HAP-1 (cell line): ENCODE measurements around the gene RFX2.
"Not testable (repeated sequence)": the region's sequence is repeated elsewhere in the genome, so short reads cannot be mapped to it uniquely, and the experiment has no call there.

Source experiments
- DNase-seq, 2 experiments: peaks; one replicate each; pipeline ENCODE4 v3.0.0-alpha.2; 2016 to 2020; ENCODE audit warnings: low spot score in 2 of 2
- H3K27me3 ChIP-seq: fragments of 250-450 bp; sonication (Bioruptor Pico); 2 replicates; pipeline ENCODE4 v1.5.1; 2020; ENCODE audit warnings: low read depth, mild to moderate bottlenecking, moderate library complexity
- H3K36me3 ChIP-seq: fragments of 250-450 bp; sonication (Bioruptor Pico); replicated peaks from 2 replicates; pipeline ENCODE4 v1.5.1; 2020; ENCODE audit warnings: mild to moderate bottlenecking
- H3K4me1 ChIP-seq: fragments of 250-450 bp; sonication (Bioruptor Pico); 2 replicates; pipeline ENCODE4 v1.5.1; 2020; ENCODE audit warnings: mild to moderate bottlenecking
- H3K4me3 ChIP-seq: fragments of 250-450 bp; sonication (Bioruptor Pico); 2 replicates; pipeline ENCODE4 v1.5.1; 2020; ENCODE audit warnings: mild to moderate bottlenecking, moderate library complexity
- H3K9me3 ChIP-seq: fragments of 250-450 bp; sonication (Bioruptor Pico); 2 replicates; pipeline ENCODE4 v1.5.1; 2020; ENCODE audit warnings: mild to moderate bottlenecking, moderate library complexity
- in situ Hi-C: fragments of 300-500 bp; cut with MboI; formaldehyde crosslinking; loops from 3 replicates; pipeline ENCODE4 v1.14.3; 2020; ENCODE audit warnings: low sequenced_read_pairs, inconsistent platforms, mixed read lengths

RFX2 gene

GRCh38 chr19:6006896-6007295 is 103.4 kb downstream of the RFX2 start:
- H3K27me3 ChIP-seq: no peaks in the 10 kb centered on the region
- no peaks in the 10 kb centered on the region for H3K9me3 ChIP-seq
- no peaks in the 10 kb centered on the region for H3K36me3 ChIP-seq
- no peak overlapping the region for H3K4me3 ChIP-seq
- in situ Hi-C loops: no loop called here
- H3K4me1 ChIP-seq: no peaks in the 10 kb centered on the region
- no peak for DNase-seq

- in situ Hi-C loops, H3K4me1 ChIP-seq, H3K36me3 ChIP-seq, H3K4me3 ChIP-seq, H3K9me3 ChIP-seq, DNase-seq, H3K27me3 ChIP-seq: not testable (repeated sequence)
Observed at GRCh38 chr19:6006070-6006446, 104.2 kb downstream of the RFX2 start.

GRCh38 chr19:6005321-6006069 is 104.8 kb downstream of the RFX2 start:
- H3K4me3 ChIP-seq: no peak overlapping the region
- H3K36me3 ChIP-seq: no peaks in the 10 kb centered on the region
- DNase-seq: no peak
- no peaks in the 10 kb centered on the region for H3K4me1 ChIP-seq
- H3K9me3 ChIP-seq: no peaks in the 10 kb centered on the region
- in situ Hi-C loops: no loop called here
- H3K27me3 ChIP-seq: no peaks in the 10 kb centered on the region

GRCh38 chr19:6003976-6004375 is 106.3 kb downstream of the RFX2 start:
- DNase-seq: no peak
- no peaks in the 10 kb centered on the region for H3K36me3 ChIP-seq
- H3K27me3 ChIP-seq: no peaks in the 10 kb centered on the region
- in situ Hi-C loops: no loop called here
- no peaks in the 10 kb centered on the region for H3K9me3 ChIP-seq
- no peak overlapping the region for H3K4me3 ChIP-seq
- H3K4me1 ChIP-seq: no peaks in the 10 kb centered on the region

GRCh38 chr19:6002591-6002990 is 107.7 kb downstream of the RFX2 start:
- in situ Hi-C loops: no loop called here
- H3K36me3 ChIP-seq: no peaks in the 10 kb centered on the region
- no peak for DNase-seq
- no peaks in the 10 kb centered on the region for H3K4me1 ChIP-seq
- no peaks in the 10 kb centered on the region for H3K9me3 ChIP-seq
- no peaks in the 10 kb centered on the region for H3K27me3 ChIP-seq
- H3K4me3 ChIP-seq: no peak overlapping the region

- no peaks in the 10 kb centered on the region for H3K4me1 ChIP-seq
- no peaks in the 10 kb centered on the region for H3K27me3 ChIP-seq
- no peaks in the 10 kb centered on the region for H3K36me3 ChIP-seq
- no peaks in the 10 kb centered on the region for H3K9me3 ChIP-seq
- no peak overlapping the region for H3K4me3 ChIP-seq
- in situ Hi-C loops: no loop called here
- DNase-seq: no peak
Observed at GRCh38 chr19:6000228-6000847, 110.0 kb downstream of the RFX2 start.

GRCh38 chr19:5999693-6000092 is 110.6 kb downstream of the RFX2 start:
- H3K4me3 ChIP-seq: no peak overlapping the region
- DNase-seq: no peak
- H3K36me3 ChIP-seq: no peaks in the 10 kb centered on the region
- no peaks in the 10 kb centered on the region for H3K27me3 ChIP-seq
- in situ Hi-C loops: no loop called here
- H3K4me1 ChIP-seq: no peaks in the 10 kb centered on the region
- no peaks in the 10 kb centered on the region for H3K9me3 ChIP-seq

- Histone ChIP-seq H3K4me3 (no peak overlapping the region), H3K9me3 (no peaks in the 10 kb centered on the region), H3K4me1 (no peaks in the 10 kb centered on the region), H3K27me3 (no peaks in the 10 kb centered on the region), H3K36me3 (no peaks in the 10 kb centered on the region)
- DNase-seq: peak in 1 of 2 experiments; percentile 63
- in situ Hi-C loops: no loop called here
Observed at GRCh38 chr19:5997371-5997770, 112.9 kb downstream of the RFX2 start.

- no peaks in the 10 kb centered on the region for H3K4me1 ChIP-seq
- no peak overlapping the region for H3K4me3 ChIP-seq
- no peaks in the 10 kb centered on the region for H3K36me3 ChIP-seq
- DNase-seq: no peak
- H3K9me3 ChIP-seq: no peaks in the 10 kb centered on the region
- H3K27me3 ChIP-seq: no peaks in the 10 kb centered on the region
- in situ Hi-C loops: no loop called here
Observed at GRCh38 chr19:5996623-5997320, 113.5 kb downstream of the RFX2 start.

- H3K9me3 ChIP-seq: no peaks in the 10 kb centered on the region
- no peak for DNase-seq
- no peaks in the 10 kb centered on the region for H3K27me3 ChIP-seq
- no peaks in the 10 kb centered on the region for H3K4me1 ChIP-seq
- in situ Hi-C loops: no loop called here
- no peak overlapping the region for H3K4me3 ChIP-seq
- H3K36me3 ChIP-seq: no peaks in the 10 kb centered on the region
Observed at GRCh38 chr19:5996102-5996501, 114.2 kb downstream of the RFX2 start.

- H3K27me3 ChIP-seq: no peaks in the 10 kb centered on the region
- H3K4me3 ChIP-seq: no peak overlapping the region
- no peaks in the 10 kb centered on the region for H3K36me3 ChIP-seq
- H3K4me1 ChIP-seq: no peaks in the 10 kb centered on the region
- in situ Hi-C loops: no loop called here
- no peak for DNase-seq
- no peaks in the 10 kb centered on the region for H3K9me3 ChIP-seq
Observed at GRCh38 chr19:5995606-5996005, 114.7 kb downstream of the RFX2 start.

GRCh38 chr19:5994405-5995165 is 115.7 kb downstream of the RFX2 start:
- Histone ChIP-seq H3K4me3 (no peak overlapping the region), H3K4me1 (0 out of 2 replicates have a peak, but pooled peaks cover 2% of the 10 kb centered on the region), H3K27me3 (no peaks in the 10 kb centered on the region), H3K36me3 (no peaks in the 10 kb centered on the region), H3K9me3 (no peaks in the 10 kb centered on the region)
- DNase-seq: no peak
- in situ Hi-C loops: no loop called here

- in situ Hi-C loops: no loop called here
- no peak for DNase-seq
- Histone ChIP-seq H3K4me3 (no peak overlapping the region), H3K9me3 (no peaks in the 10 kb centered on the region), H3K36me3 (no peaks in the 10 kb centered on the region), H3K27me3 (no peaks in the 10 kb centered on the region), H3K4me1 (0 out of 2 replicates have a peak, but pooled peaks cover 2% of the 10 kb centered on the region)
Observed at GRCh38 chr19:5993648-5994358, 116.5 kb downstream of the RFX2 start.
